ENCODE data around the gene MICAL3. TPM values are rescaled to one million over a fixed set of nuclear protein-coding genes. Genes with fewer than 3 reads are reported as not detected.
A peak's percentile ranks its signal among the peaks of the same experiment; 100 is the strongest.

The MICAL3 gene
- total and polyA plus RNA-seq, 2 experiments from 2014 or later = 27.3 to 76.9 TPM

- peak in 1 of 2 donors; percentile 68 for DNase-seq (ENCODE audit: low read depth in 1 of 2, low spot score in 1 of 2)
- Histone ChIP-seq H3K27me3 (no peaks in the 10 kb centered on the region), H3K9me3 (ENCODE audit: low read depth) (no peaks in the 10 kb centered on the region), H3K27ac (peak overlapping the region; percentile 71), H3K4me1 (ENCODE audit: low read depth) (peaks cover 38% of the 10 kb centered on the region), H3K36me3 (peaks cover 5% of the 10 kb centered on the region), H3K4me3 (no peak overlapping the region)
- no peak for TF ChIP-seq CTCF (IDR thresholded peaks at IDR 0.05; ENCODE audit: low read depth, low read length)
These were observed 172.6 kb downstream of the MICAL3 start for GRCh38 chr22:17851759-17852158.

GRCh38 chr22:17847360-17848078, 176.8 kb downstream of the MICAL3 start:
- Histone ChIP-seq H3K27me3 (no peaks in the 10 kb centered on the region), H3K36me3 (no peaks in the 10 kb centered on the region), H3K4me1 (ENCODE audit: low read depth) (peaks cover 37% of the 10 kb centered on the region), H3K4me3 (no peak overlapping the region), H3K27ac (peak overlapping the region; percentile 74), H3K9me3 (ENCODE audit: low read depth) (no peaks in the 10 kb centered on the region)
- no peak for TF ChIP-seq CTCF (IDR thresholded peaks at IDR 0.05; ENCODE audit: low read depth, low read length)
- DNase-seq (ENCODE audit: low read depth in 1 of 2, low spot score in 1 of 2) = no peak

- DNase-seq (ENCODE audit: low read depth in 1 of 2, low spot score in 1 of 2) = no peak
- H3K27ac ChIP-seq = peak overlapping the region; percentile 74
- H3K4me1 ChIP-seq (ENCODE audit: low read depth) = peaks cover 26% of the 10 kb centered on the region
- H3K27me3 ChIP-seq = no peaks in the 10 kb centered on the region
- no peaks in the 10 kb centered on the region for H3K9me3 ChIP-seq (ENCODE audit: low read depth)
- no peak overlapping the region for H3K4me3 ChIP-seq
- no peaks in the 10 kb centered on the region for H3K36me3 ChIP-seq
- no peak for TF ChIP-seq CTCF (IDR thresholded peaks at IDR 0.05; ENCODE audit: low read depth, low read length)
These were observed 177.9 kb downstream of the MICAL3 start for GRCh38 chr22:17846326-17846992.

GRCh38 chr22:17845790-17846189, 178.6 kb downstream of the MICAL3 start:
- Histone ChIP-seq H3K9me3 (ENCODE audit: low read depth) (no peaks in the 10 kb centered on the region), H3K27ac (peak overlapping the region; percentile 74)
- TF ChIP-seq CTCF (IDR thresholded peaks at IDR 0.05; ENCODE audit: low read depth, low read length) = no peak

GRCh38 chr22:17845327-17845726, 179.0 kb downstream of the MICAL3 start:
- H3K9me3 ChIP-seq (ENCODE audit: low read depth) = no peaks in the 10 kb centered on the region
- no peak for DNase-seq (ENCODE audit: low read depth in 1 of 2, low spot score in 1 of 2)
- H3K27me3 ChIP-seq = no peaks in the 10 kb centered on the region
- H3K36me3 ChIP-seq = peaks cover 8% of the 10 kb centered on the region
- H3K27ac ChIP-seq = no peak overlapping the region
- H3K4me3 ChIP-seq = no peak overlapping the region
- TF ChIP-seq CTCF (IDR thresholded peaks at IDR 0.05; ENCODE audit: low read depth, low read length) = no peak
- H3K4me1 ChIP-seq (ENCODE audit: low read depth) = peaks cover 21% of the 10 kb centered on the region

More at GRCh38 chr22:17845790-17846189, 178.6 kb downstream of the MICAL3 start:
- Histone ChIP-seq H3K4me3 (no peak overlapping the region), H3K4me1 (ENCODE audit: low read depth) (peaks cover 21% of the 10 kb centered on the region), H3K27me3 (no peaks in the 10 kb centered on the region), H3K36me3 (peaks cover 4% of the 10 kb centered on the region)
- no peak for DNase-seq (ENCODE audit: low read depth in 1 of 2, low spot score in 1 of 2)
